H1 (cell line): ENCODE data around the gene SYVN1. TPM values are rescaled to one million over a fixed set of nuclear protein-coding genes. Genes with fewer than 3 reads are reported as not detected.

Experiments used
- CTCF ChIA-PET: fragments of 300-600 bp; sonication (Branson Sonifier 250); formaldehyde crosslinking; loops from one replicate; lab custom pipeline; 2021; ENCODE audit not compliant: partially characterized antibody; lab: Charles Lee
- POLR2A ChIA-PET: fragments of 300-600 bp; sonication (Branson Sonifier 250); formaldehyde crosslinking; loops from one replicate; lab custom pipeline; 2021; ENCODE audit warnings: inconsistent platforms; ENCODE audit not compliant: partially characterized antibody; lab: Charles Lee
- DNase-seq, 2 experiments: peaks; one replicate each; pipeline versions ENCODE4 v3.0.0 to v3.0.0-alpha.2; 2010 to 2022; ENCODE audit warnings: low spot score in 2 of 2, low read depth in 1 of 2, mixed read lengths in 1 of 2
- FAIRE-seq: peaks from 2 replicates; lab custom pipeline; 2011; peaks lifted over from hg19 to GRCh38; lab: Jason Lieb, UNC
- H2AFZ ChIP-seq: 2 replicates; pipeline ENCODE4 v1.8.1; 2012; ENCODE audit warnings: low read length, inconsistent platforms
- H2AK5ac ChIP-seq: 2 replicates; pipeline ENCODE4 v1.6.1; 2013; ENCODE audit warnings: low read depth, low read length
- H2BK120ac ChIP-seq: replicated peaks from 2 replicates; pipeline ENCODE3; 2013; ENCODE audit warnings: low read depth, low read length, inconsistent platforms
- H2BK12ac ChIP-seq: 2 replicates; pipeline ENCODE4 v1.6.1; 2013; ENCODE audit warnings: low read depth, low read length
- H2BK15ac ChIP-seq: 2 replicates; pipeline ENCODE4 v1.6.1; 2013; ENCODE audit warnings: low read length
- H2BK20ac ChIP-seq: 2 replicates; pipeline ENCODE4 v1.6.1; 2013; ENCODE audit warnings: low read length
- H2BK5ac ChIP-seq: 2 replicates; pipeline ENCODE4 v1.6.1; 2013; ENCODE audit warnings: low read depth, low read length
- H3K14ac ChIP-seq: 2 replicates; pipeline ENCODE4 v1.6.1; 2013; ENCODE audit warnings: inconsistent platforms; ENCODE audit not compliant: insufficient read length
- H3K18ac ChIP-seq: 2 replicates; pipeline ENCODE4 v1.6.1; 2013; ENCODE audit warnings: low read length; ENCODE audit errors: extremely low read depth
- H3K23ac ChIP-seq: 2 replicates; pipeline ENCODE4 v1.6.1; 2013; ENCODE audit warnings: inconsistent platforms; ENCODE audit not compliant: insufficient read length
- H3K23me2 ChIP-seq: 2 replicates; pipeline ENCODE4 v1.6.1; 2013; ENCODE audit warnings: low read depth, low read length
- H3K27ac ChIP-seq: 2 replicates; pipeline ENCODE4 v1.6.1; 2011; ENCODE audit warnings: low read depth, low read length, inconsistent platforms
- H3K27me3 ChIP-seq, 4 experiments: replicated peaks in 1 of 4; 1 replicate in 1 of 4; 2 replicates in 3 of 4; pipeline versions ENCODE4 v1.6.1 to v1.8.1; 2011 to 2013; ENCODE audit warnings: low read length in 3 of 4, mild to moderate bottlenecking in 3 of 4, inconsistent platforms in 2 of 4, mixed read lengths in 2 of 4, moderate library complexity in 1 of 4; ENCODE audit not compliant: control insufficient read depth in 3 of 4, insufficient read depth in 3 of 4; ENCODE audit errors: extremely low read depth in 1 of 4
- H3K36me3 ChIP-seq, 4 experiments: 2 replicates each; pipeline versions ENCODE4 v1.6.1 to v1.8.1; 2011 to 2013; ENCODE audit warnings: mild to moderate bottlenecking in 4 of 4, low read length in 3 of 4, moderate library complexity in 2 of 4, control low read depth in 1 of 4, inconsistent platforms in 1 of 4; ENCODE audit not compliant: insufficient read depth in 4 of 4, control insufficient read depth in 2 of 4
- H3K4ac ChIP-seq: replicated peaks from 2 replicates; pipeline ENCODE3; 2013; ENCODE audit warnings: low read length, low read depth, mixed read lengths, inconsistent platforms; ENCODE audit not compliant: insufficient read length
- H3K4me1 ChIP-seq, 4 experiments: replicated peaks in 1 of 4; 1 replicate in 1 of 4; 2 replicates in 3 of 4; pipeline versions ENCODE4 v1.6.1 to v1.8.1; 2011 to 2013; ENCODE audit warnings: low read length in 3 of 4, inconsistent platforms in 2 of 4, mixed read lengths in 1 of 4; ENCODE audit not compliant: insufficient read depth in 4 of 4, control insufficient read depth in 3 of 4
- H3K4me2 ChIP-seq, 2 experiments: 2 replicates each; pipeline versions ENCODE4 v1.6.1 to v1.8.1; 2011 to 2013; ENCODE audit warnings: low read depth in 2 of 2, low read length in 2 of 2, control low read depth in 1 of 2, inconsistent platforms in 1 of 2, mild to moderate bottlenecking in 1 of 2; ENCODE audit not compliant: insufficient read depth in 1 of 2
- H3K4me3 ChIP-seq, 4 experiments: fragments of 200-600, 300-600 bp in 1 of 4; sonication (generic), shearing (Covaris generic), sonication (Bioruptor Twin) in 1 of 4; 2 replicates each; pipeline versions ENCODE4 v1.5.1 to v1.8.1; 2011 to 2016; ENCODE audit warnings: low read length in 4 of 4, low read depth in 3 of 4, control low read depth in 2 of 4, inconsistent platforms in 2 of 4, mild to moderate bottlenecking in 2 of 4, mixed read lengths in 1 of 4, moderate library complexity in 1 of 4; ENCODE audit not compliant: insufficient read depth in 2 of 4; ENCODE audit errors: extremely low read depth in 1 of 4
- H3K56ac ChIP-seq: replicated peaks from 2 replicates; pipeline ENCODE3; 2013; ENCODE audit warnings: low read depth, mild to moderate bottlenecking, mixed read lengths, low read length, inconsistent platforms; ENCODE audit not compliant: insufficient read length
- H3K79me1 ChIP-seq: 2 replicates; pipeline ENCODE4 v1.6.1; 2013; ENCODE audit warnings: low read depth, low read length, control low read depth
- H3K79me2 ChIP-seq, 2 experiments: 2 replicates each; pipeline versions ENCODE4 v1.6.1 to v1.8.1; 2012 to 2013; ENCODE audit warnings: low read length in 2 of 2, mild to moderate bottlenecking in 2 of 2, inconsistent platforms in 1 of 2; ENCODE audit not compliant: insufficient read depth in 2 of 2, control insufficient read depth in 1 of 2
- H3K9ac ChIP-seq, 4 experiments: replicated peaks in 1 of 4; 1 replicate in 1 of 4; 2 replicates in 3 of 4; pipeline versions ENCODE4 v1.6.1 to v1.8.1; 2011 to 2013; ENCODE audit warnings: low read depth in 3 of 4, low read length in 3 of 4, control low read depth in 2 of 4, mild to moderate bottlenecking in 2 of 4, moderate library complexity in 2 of 4, inconsistent platforms in 1 of 4; ENCODE audit errors: extremely low read depth in 1 of 4
- H3K9me3 ChIP-seq, 2 experiments: 2 replicates each; pipeline versions ENCODE4 v1.6.1 to v1.8.1; 2012 to 2013; ENCODE audit warnings: mild to moderate bottlenecking in 2 of 2, moderate library complexity in 2 of 2, control low read depth in 1 of 2, inconsistent platforms in 1 of 2, low read depth in 1 of 2, low read length in 1 of 2, mixed read lengths in 1 of 2; ENCODE audit not compliant: insufficient read depth in 2 of 2
- H4K20me1 ChIP-seq, 2 experiments: replicated peaks in 1 of 2; 2 replicates each; pipeline versions ENCODE3 to v1.8.1; 2011 to 2013; ENCODE audit warnings: inconsistent platforms in 2 of 2, low read length in 2 of 2, mild to moderate bottlenecking in 1 of 2; ENCODE audit not compliant: insufficient read depth in 2 of 2, control insufficient read depth in 1 of 2
- H4K5ac ChIP-seq: 2 replicates; pipeline ENCODE4 v1.6.1; 2013; ENCODE audit warnings: low read length, low read depth, mixed read lengths, inconsistent platforms; ENCODE audit not compliant: insufficient read length
- H4K8ac ChIP-seq: 2 replicates; pipeline ENCODE4 v1.8.0; 2013; ENCODE audit warnings: mild to moderate bottlenecking, moderate library complexity, low read length, inconsistent platforms; ENCODE audit not compliant: insufficient read depth; ENCODE audit errors: extremely low read depth
- H4K91ac ChIP-seq: replicated peaks from 2 replicates; pipeline ENCODE3; 2013; ENCODE audit warnings: low read length, mixed read lengths, inconsistent platforms; ENCODE audit not compliant: insufficient read length
- POLR2A ChIP-seq, 2 experiments: IDR thresholded peaks; 1 replicate in 1 of 2; 2 replicates in 1 of 2; pipeline ENCODE4 v1.6.1; 2011; ENCODE audit warnings: low read depth in 2 of 2, low read length in 2 of 2, mild to moderate bottlenecking in 2 of 2; ENCODE audit errors: control extremely low read depth in 1 of 2
- RFX5 ChIP-seq: IDR thresholded peaks from 2 replicates; pipeline ENCODE4 v1.6.1; 2011; ENCODE audit warnings: low read depth, low read length, improper control_type of control experiment, borderline replicate concordance
- SP2 ChIP-seq: IDR thresholded peaks from 2 replicates; pipeline ENCODE4 v1.6.1; 2012; ENCODE audit warnings: mild to moderate bottlenecking, low read length, inconsistent platforms
- SUZ12 ChIP-seq: fragments of 200-600 bp; sonication (generic); IDR thresholded peaks from 2 replicates; pipeline ENCODE4 v1.6.1; 2012; ENCODE audit warnings: mild to moderate bottlenecking, inconsistent platforms, low read length, moderate library complexity, mixed read lengths
- TAF1 ChIP-seq: IDR thresholded peaks from 2 replicates; pipeline ENCODE4 v1.6.1; 2011; ENCODE audit warnings: mild to moderate bottlenecking, low read depth, low read length
- WGBS, 2 experiments: shearing (Covaris generic) in 1 of 2; methylation state at CpG; one replicate each; pipeline versions ENCODE4 v1.1.6 to v1.1.7; 2013 to 2015; ENCODE audit warnings: low lambda C conversion rate in 2 of 2, mixed read lengths in 2 of 2, inconsistent platforms in 1 of 2, low coverage in 1 of 2, missing lambda C conversion rate in 1 of 2; ENCODE audit not compliant: insufficient replicate concordance in 2 of 2, insufficient coverage in 1 of 2, insufficient read length in 1 of 2; ENCODE audit errors: extremely low coverage in 1 of 2, missing lambda C conversion rate in 1 of 2; 5-methylcytosine and 5-hydroxymethylcytosine counted together
- polyA plus RNA-seq, 7 experiments: library from polyadenylated mRNA; depleted of rRNA in 3 of 7; stranded (reverse) in 5 of 7; unstranded in 2 of 7; fragments of >200 nt in 5 of 7; fragments of 200-250 nt in 2 of 7; gene quantifications; 1 replicate in 5 of 7; 2 replicates in 1 of 7; 4 replicates in 1 of 7; pipeline versions ENCODE4 v1.2.1 to v1.2.3, GENCODE V29; 2011 to 2013; ENCODE audit warnings: missing spikeins in 2 of 7, mixed read lengths in 2 of 7
- total RNA-seq: library from RNA; stranded (reverse); fragmentation: NEBNext Ultra II Directional; extraction: Animal tissue kit (Norgen Biotek cat#: 25700); gene quantifications from 2 replicates; pipeline ENCODE4 v1.2.1, GENCODE V29; 2021

Gene SYVN1
- total and polyA plus RNA-seq, 2 of the 8 experiments (the other 6 are each of a cell fraction or from before 2014, with no cell fraction given) = 27.8 to 29.4 TPM

DNA sequence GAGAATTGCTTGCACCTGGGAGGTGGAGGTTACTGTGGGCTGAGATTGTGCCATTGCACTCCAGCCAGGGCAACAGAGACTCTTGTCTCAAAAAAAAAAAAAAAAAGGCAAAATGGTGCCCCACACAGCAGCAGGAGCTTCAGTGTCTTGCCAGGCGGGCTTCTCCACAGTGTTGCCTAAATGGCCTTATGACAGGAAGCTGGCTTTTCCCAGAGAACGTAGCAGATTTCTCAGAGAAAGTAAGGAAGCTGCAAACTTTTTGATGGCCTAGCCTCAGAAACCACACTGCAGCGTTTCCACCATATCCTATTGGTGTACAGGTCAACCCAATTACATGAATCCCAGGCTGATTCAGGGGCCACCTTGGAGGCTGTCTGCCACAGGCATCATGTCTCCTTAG is 23.0 kb upstream of the SYVN1 start:
- no peaks in the 10 kb centered on the region for H3K27me3 ChIP-seq
- no peak for FAIRE-seq
- CTCF ChIA-PET = interaction anchor here (0.9 kb wide), 1 partner anchor 24 kb away, joined by 4 read pairs; the partner anchor contains the start of gene CAPN1
- no peak overlapping the region for H4K5ac ChIP-seq
- no peak overlapping the region for H4K91ac ChIP-seq
- no peak overlapping the region for H3K27ac ChIP-seq
- no peak overlapping the region for H2BK20ac ChIP-seq
- H2AK5ac ChIP-seq = no peak overlapping the region
- TF ChIP-seq POLR2A (IDR thresholded peaks at IDR 0.05; ENCODE audit: control extremely low read depth in 1 of 2, low read depth in 2 of 2, low read length in 2 of 2) (no peak), TAF1 (no peak), SUZ12 (no peak), SP2 (no peak), RFX5 (no peak)
- TF ChIP-seq, all 59 proteins: peak for 0
- WGBS, 2 experiments = 88% methylated on average over 3 of the region's 3 CpGs; no CpG with 5 or more reads in 1 of the 2 experiments
- DNase-seq = no peak
- H4K8ac ChIP-seq = no peak overlapping the region
- H3K4ac ChIP-seq = no peak overlapping the region
- no peak overlapping the region for H3K23ac ChIP-seq
- no peak overlapping the region for H2BK15ac ChIP-seq
- no peak overlapping the region for H3K9ac ChIP-seq
- H3K79me2 ChIP-seq = no peaks in the 10 kb centered on the region
- no peak overlapping the region for H3K18ac ChIP-seq
- no peaks in the 10 kb centered on the region for H4K20me1 ChIP-seq
- H3K79me1 ChIP-seq = no peaks in the 10 kb centered on the region
- H3K14ac ChIP-seq = no peak overlapping the region
- no peak overlapping the region for H3K56ac ChIP-seq
- POLR2A ChIA-PET = interaction anchor here (1.4 kb wide), 1 partner anchor 31 kb away, joined by 3 read pairs; no protein-coding TSS in a partner anchor
- no peak overlapping the region for H2BK5ac ChIP-seq
- no peaks in the 10 kb centered on the region for H3K23me2 ChIP-seq
- no peaks in the 10 kb centered on the region for H3K9me3 ChIP-seq
- no peak overlapping the region for H3K4me2 ChIP-seq
- no peaks in the 10 kb centered on the region for H3K36me3 ChIP-seq
- H2AFZ ChIP-seq = no peak overlapping the region
- no peak overlapping the region for H3K4me3 ChIP-seq
- H3K4me1 ChIP-seq = no peaks in the 10 kb centered on the region
- no peak overlapping the region for H2BK12ac ChIP-seq
- H2BK120ac ChIP-seq = no peak overlapping the region
